Skeletal muscle satellite cell (primary cell): ENCODE measurements around the gene DNAJC22.
A peak's percentile ranks its signal among the peaks of the same experiment; 100 is the strongest.

Experiments
- H3K27me3 ChIP-seq: 2 replicates; pipeline ENCODE4 v1.7.0; 2013; ENCODE audit warnings: low read length; ENCODE audit not compliant: control insufficient read depth, insufficient read depth
- H3K36me3 ChIP-seq: 2 replicates; pipeline ENCODE4 v1.7.0; 2013; ENCODE audit warnings: mild to moderate bottlenecking, control low read depth, low read length; ENCODE audit not compliant: insufficient read depth
- H3K4me1 ChIP-seq: 2 replicates; pipeline ENCODE4 v1.7.0; 2013; ENCODE audit warnings: low read length; ENCODE audit not compliant: control insufficient read depth, insufficient read depth
- H3K4me2 ChIP-seq: 2 replicates; pipeline ENCODE4 v1.7.0; 2013; ENCODE audit warnings: mild to moderate bottlenecking, low read length
- H3K4me3 ChIP-seq: 2 replicates; pipeline ENCODE4 v1.7.0; 2013; ENCODE audit warnings: low read length
- H3K9ac ChIP-seq: 2 replicates; pipeline ENCODE4 v1.7.0; 2013; ENCODE audit warnings: mild to moderate bottlenecking, low read depth, low read length, moderate library complexity
- H3K9me3 ChIP-seq: replicated peaks from 2 replicates; pipeline ENCODE4 v1.7.0; 2013; ENCODE audit warnings: mild to moderate bottlenecking, control low read depth, low read length

The DNAJC22 gene

GRCh38 chr12:49348781-49349180, 2.1 kb downstream of the DNAJC22 start:
- peaks cover 34% of the 10 kb centered on the region for H3K4me1 ChIP-seq
- H3K4me3 ChIP-seq = no peak overlapping the region
- peak overlapping the region; percentile 94 for H3K4me2 ChIP-seq
- H3K9me3 ChIP-seq = no peaks in the 10 kb centered on the region
- peaks cover 28% of the 10 kb centered on the region for H3K27me3 ChIP-seq
- peaks cover 2% of the 10 kb centered on the region for H3K36me3 ChIP-seq
- no peak overlapping the region for H3K9ac ChIP-seq

DNA sequence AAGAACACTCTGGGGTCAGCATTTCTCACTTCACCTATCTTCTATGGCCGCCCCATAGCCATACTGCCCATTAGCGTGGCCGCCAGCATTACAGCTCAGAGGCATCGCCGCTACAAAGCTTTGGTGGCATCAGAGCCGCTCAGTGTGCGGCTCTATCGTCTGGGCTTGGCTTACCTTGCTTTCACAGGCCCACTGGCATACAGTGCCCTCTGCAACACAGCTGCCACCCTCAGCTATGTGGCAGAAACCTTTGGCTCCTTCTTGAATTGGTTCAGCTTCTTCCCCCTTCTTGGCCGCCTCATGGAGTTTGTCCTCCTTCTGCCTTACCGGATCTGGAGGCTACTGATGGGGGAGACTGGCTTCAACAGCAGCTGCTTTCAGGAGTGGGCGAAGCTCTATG, 2.6 kb downstream of the DNAJC22 start:
- Histone ChIP-seq H3K4me1 (peaks cover 34% of the 10 kb centered on the region), H3K4me3 (no peak overlapping the region), H3K9me3 (no peaks in the 10 kb centered on the region), H3K36me3 (peaks cover 2% of the 10 kb centered on the region), H3K9ac (no peak overlapping the region), H3K27me3 (peaks cover 24% of the 10 kb centered on the region), H3K4me2 (no peak overlapping the region)

GRCh38 chr12:49352351-49352750, 5.7 kb downstream of the DNAJC22 start:
- H3K27me3 ChIP-seq = peaks cover 2% of the 10 kb centered on the region
- H3K4me1 ChIP-seq = peaks cover 20% of the 10 kb centered on the region
- peaks cover 2% of the 10 kb centered on the region for H3K36me3 ChIP-seq
- no peaks in the 10 kb centered on the region for H3K9me3 ChIP-seq
- no peak overlapping the region for H3K9ac ChIP-seq
- H3K4me2 ChIP-seq = no peak overlapping the region
- H3K4me3 ChIP-seq = no peak overlapping the region

- Histone ChIP-seq H3K9ac (no peak overlapping the region), H3K4me1 (peaks cover 23% of the 10 kb centered on the region), H3K36me3 (peaks cover 2% of the 10 kb centered on the region), H3K4me2 (no peak overlapping the region), H3K4me3 (no peak overlapping the region), H3K9me3 (no peaks in the 10 kb centered on the region), H3K27me3 (no peaks in the 10 kb centered on the region)
These were observed 9.2 kb downstream of the DNAJC22 start for GRCh38 chr12:49355913-49356312.

- Histone ChIP-seq H3K4me1 (peaks cover 23% of the 10 kb centered on the region), H3K36me3 (no peaks in the 10 kb centered on the region), H3K4me3 (peak overlapping the region; percentile 29), H3K9ac (peak overlapping the region; percentile 57), H3K4me2 (peak overlapping the region; percentile 46), H3K27me3 (no peaks in the 10 kb centered on the region), H3K9me3 (no peaks in the 10 kb centered on the region)
These were observed 10.5 kb downstream of the DNAJC22 start for GRCh38 chr12:49357103-49357678.

GRCh38 chr12:49358483-49359141, 11.9 kb downstream of the DNAJC22 start:
- H3K9me3 ChIP-seq = no peaks in the 10 kb centered on the region
- H3K4me2 ChIP-seq = peak overlapping the region; percentile 16
- peak overlapping the region; percentile 24 for H3K9ac ChIP-seq
- no peaks in the 10 kb centered on the region for H3K27me3 ChIP-seq
- peaks cover 23% of the 10 kb centered on the region for H3K4me1 ChIP-seq
- H3K4me3 ChIP-seq = no peak overlapping the region
- H3K36me3 ChIP-seq = no peaks in the 10 kb centered on the region

GRCh38 chr12:49359671-49360070, 13.0 kb downstream of the DNAJC22 start:
- Histone ChIP-seq H3K4me3 (no peak overlapping the region), H3K4me2 (no peak overlapping the region), H3K9me3 (no peaks in the 10 kb centered on the region), H3K27me3 (no peaks in the 10 kb centered on the region), H3K36me3 (no peaks in the 10 kb centered on the region), H3K4me1 (peaks cover 27% of the 10 kb centered on the region), H3K9ac (no peak overlapping the region)

- no peak overlapping the region for H3K4me2 ChIP-seq
- no peak overlapping the region for H3K4me3 ChIP-seq
- H3K9me3 ChIP-seq = no peaks in the 10 kb centered on the region
- H3K9ac ChIP-seq = no peak overlapping the region
- H3K4me1 ChIP-seq = peaks cover 40% of the 10 kb centered on the region
- no peaks in the 10 kb centered on the region for H3K27me3 ChIP-seq
- no peaks in the 10 kb centered on the region for H3K36me3 ChIP-seq
These were observed 15.4 kb downstream of the DNAJC22 start for GRCh38 chr12:49362077-49362476.

DNA sequence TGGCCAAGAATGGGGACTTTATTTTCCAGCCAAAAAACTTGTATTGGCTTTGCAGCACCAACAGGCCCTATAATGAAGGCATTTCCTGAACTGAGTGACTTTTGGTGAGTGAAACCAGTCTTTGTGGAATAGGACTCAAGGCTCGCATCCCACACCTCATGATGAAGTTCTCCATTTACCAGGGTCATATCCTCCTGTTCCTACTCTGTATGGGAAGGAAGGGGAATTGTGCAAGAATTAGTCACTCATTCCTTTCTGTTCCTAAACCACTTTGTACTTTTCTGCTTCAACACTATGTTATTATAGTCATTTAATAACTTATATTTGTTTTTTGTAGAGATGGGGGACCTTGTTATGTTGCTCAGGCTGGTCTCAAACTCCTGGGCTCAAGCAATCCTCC, 18.3 kb downstream of the DNAJC22 start:
- peaks cover 35% of the 10 kb centered on the region for H3K4me1 ChIP-seq
- no peaks in the 10 kb centered on the region for H3K27me3 ChIP-seq
- H3K9me3 ChIP-seq = no peaks in the 10 kb centered on the region
- H3K36me3 ChIP-seq = no peaks in the 10 kb centered on the region
- H3K4me2 ChIP-seq = peak overlapping the region; percentile 86
- H3K4me3 ChIP-seq = no peak overlapping the region
- H3K9ac ChIP-seq = peak overlapping the region; percentile 11

DNA sequence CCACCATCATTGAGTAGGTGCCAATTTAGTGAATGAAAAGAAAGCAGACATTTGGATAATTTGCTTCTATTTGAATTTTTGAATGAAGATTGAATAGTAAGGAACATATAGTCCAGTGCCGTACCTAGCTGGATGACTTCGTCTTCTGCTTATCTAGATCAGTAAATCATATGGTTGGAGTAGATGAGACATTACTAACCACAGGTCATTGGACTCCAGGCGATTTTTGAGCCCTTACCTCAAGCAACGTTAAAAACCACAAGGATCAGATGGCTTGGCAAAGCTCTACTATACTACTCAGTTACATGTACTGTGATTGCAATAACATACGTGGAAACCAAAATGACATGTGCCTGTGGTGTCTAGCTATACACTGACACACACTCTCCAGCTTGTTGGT, 18.9 kb downstream of the DNAJC22 start:
- H3K4me1 ChIP-seq = peaks cover 41% of the 10 kb centered on the region
- H3K9me3 ChIP-seq = no peaks in the 10 kb centered on the region
- H3K27me3 ChIP-seq = no peaks in the 10 kb centered on the region
- H3K4me2 ChIP-seq = peak overlapping the region; percentile 86
- no peaks in the 10 kb centered on the region for H3K36me3 ChIP-seq
- H3K4me3 ChIP-seq = no peak overlapping the region
- peak overlapping the region; percentile 99 for H3K9ac ChIP-seq

GRCh38 chr12:49366096-49366651, 19.5 kb downstream of the DNAJC22 start:
- Histone ChIP-seq H3K36me3 (no peaks in the 10 kb centered on the region), H3K4me2 (peak overlapping the region; percentile 86), H3K4me1 (peaks cover 41% of the 10 kb centered on the region), H3K9me3 (no peaks in the 10 kb centered on the region), H3K9ac (peak overlapping the region; percentile 99), H3K4me3 (peak overlapping the region; percentile 76), H3K27me3 (no peaks in the 10 kb centered on the region)
